GM19193 (cell line): ENCODE results near the gene TLL1.

Source experiments
- POLR2A ChIP-seq: IDR thresholded peaks from 4 replicates; pipeline ENCODE4 v1.6.1; 2011; ENCODE audit not compliant: insufficient read depth, insufficient read length; ENCODE audit errors: extremely low read depth

Gene TLL1

GRCh38 chr4:165927815-165928214 lies 54.8 kb downstream of the TLL1 start:
- no peak for TF ChIP-seq POLR2A

GRCh38 chr4:165928601-165929000 lies 55.6 kb downstream of the TLL1 start:
- TF ChIP-seq POLR2A = no peak

- no peak for TF ChIP-seq POLR2A
Measured at GRCh38 chr4:165929662-165930061, 56.6 kb downstream of the TLL1 start.

DNA sequence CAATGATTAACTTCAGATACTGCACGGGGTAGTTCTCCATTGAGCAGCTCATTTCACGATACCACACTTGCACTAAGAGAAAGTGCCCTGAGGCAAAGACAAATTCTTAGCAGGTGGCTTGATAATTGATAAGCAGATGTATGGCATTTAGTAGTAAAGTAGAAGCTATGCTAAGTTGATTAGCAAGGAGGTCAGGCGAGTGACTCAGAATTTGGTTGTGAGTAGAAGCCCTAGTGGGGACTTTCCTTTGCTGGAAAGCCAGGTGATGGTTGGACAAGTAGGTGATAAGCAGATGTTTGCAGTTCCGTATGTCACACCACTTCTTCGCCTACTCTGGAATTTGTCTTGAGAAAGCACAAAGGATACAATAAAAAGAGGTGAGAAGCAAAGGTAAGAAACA lies 58.7 kb downstream of the TLL1 start:
- TF ChIP-seq POLR2A = no peak

DNA sequence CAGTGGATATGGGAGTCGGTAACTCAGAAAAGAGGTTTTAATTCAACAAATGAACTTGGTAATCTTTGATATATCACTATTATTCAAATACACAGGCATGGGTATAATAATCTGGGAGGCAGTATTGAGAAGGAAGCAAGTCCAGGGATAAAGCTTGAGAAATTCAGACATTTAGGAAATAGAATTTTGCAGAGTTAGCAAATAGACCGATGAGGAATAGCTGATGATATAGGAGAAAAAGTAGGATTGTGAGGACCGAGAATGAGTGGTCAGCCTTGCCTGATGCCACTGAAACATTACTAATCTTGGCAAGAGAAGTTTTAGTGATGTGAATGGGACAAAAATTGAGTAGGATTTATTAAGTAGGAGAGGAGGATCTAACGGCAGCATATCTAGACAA lies 71.9 kb downstream of the TLL1 start:
- TF ChIP-seq POLR2A = no peak

DNA sequence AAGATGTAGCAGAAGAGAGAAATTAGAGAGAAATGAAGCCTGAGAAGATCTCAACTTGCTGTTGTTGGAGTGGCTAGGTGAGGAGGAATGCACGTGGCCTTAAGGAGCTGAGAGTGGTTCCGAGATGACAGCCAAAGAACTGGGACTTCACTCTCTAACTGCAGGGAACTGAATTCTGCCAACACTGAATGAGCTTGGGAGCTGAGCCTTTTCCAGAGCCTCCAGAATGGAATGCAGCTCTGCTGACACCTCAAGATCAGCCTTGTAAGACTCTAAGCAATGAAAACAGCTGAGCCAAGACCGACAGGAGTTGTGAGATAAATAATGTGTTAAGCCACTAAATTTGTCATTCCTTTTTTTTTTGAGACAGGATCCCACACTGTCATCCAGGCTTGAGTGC lies 73.0 kb downstream of the TLL1 start:
- TF ChIP-seq POLR2A = no peak

GRCh38 chr4:165947019-165947418 lies 74.0 kb downstream of the TLL1 start:
- no peak for TF ChIP-seq POLR2A

- TF ChIP-seq POLR2A = no peak
Measured at GRCh38 chr4:165953181-165953580, 80.1 kb downstream of the TLL1 start.

- no peak for TF ChIP-seq POLR2A
Measured at GRCh38 chr4:165963621-165964020, 90.6 kb downstream of the TLL1 start.

GRCh38 chr4:165964591-165964990 lies 91.6 kb downstream of the TLL1 start:
- no peak for TF ChIP-seq POLR2A

- no peak for TF ChIP-seq POLR2A
Measured at GRCh38 chr4:165965503-165965902, 92.5 kb downstream of the TLL1 start.

DNA sequence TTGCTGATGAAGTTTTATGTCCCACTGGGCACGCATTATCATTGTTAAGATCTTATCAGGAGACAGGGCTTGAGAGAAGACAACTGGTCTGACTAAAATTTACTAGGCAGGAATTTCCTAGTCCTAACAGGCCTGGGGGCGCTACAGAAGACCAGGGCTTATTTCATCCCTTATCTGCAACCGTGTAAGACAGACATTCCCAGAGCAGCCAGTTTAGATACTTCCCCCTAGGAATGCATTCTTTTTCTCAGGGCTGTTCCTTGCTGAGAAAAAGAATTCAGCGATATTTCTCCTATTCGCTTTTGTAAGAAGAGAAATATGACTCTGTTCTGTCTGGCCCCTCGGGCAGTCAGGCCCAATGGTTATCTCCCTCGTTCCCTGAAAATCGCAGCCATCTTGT lies 93.8 kb downstream of the TLL1 start:
- no peak for TF ChIP-seq POLR2A

GRCh38 chr4:165967486-165967885 lies 94.4 kb downstream of the TLL1 start:
- TF ChIP-seq POLR2A = no peak

GRCh38 chr4:165970703-165971420 lies 97.8 kb downstream of the TLL1 start:
- no peak for TF ChIP-seq POLR2A

DNA sequence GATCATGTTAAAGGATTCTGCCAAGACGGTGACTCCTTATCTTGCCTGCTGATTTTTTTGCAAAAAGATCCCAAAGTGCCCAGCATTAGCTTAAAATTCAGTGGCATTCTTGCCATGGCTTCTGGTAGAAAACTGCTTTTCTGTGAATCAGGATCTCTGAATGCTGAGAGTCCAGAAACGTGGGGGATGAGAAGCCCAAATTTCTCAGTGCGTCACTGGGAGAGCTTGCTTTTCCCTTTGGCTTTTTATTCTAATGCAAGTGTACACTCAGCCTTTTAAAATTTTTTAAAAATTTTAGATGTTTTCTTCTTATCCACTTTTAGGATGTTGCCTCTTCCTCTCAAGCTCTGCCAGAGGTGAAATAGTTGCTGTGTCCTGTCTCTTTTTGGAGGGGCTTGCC lies 98.4 kb downstream of the TLL1 start:
- TF ChIP-seq POLR2A = no peak

- no peak for TF ChIP-seq POLR2A
Measured at GRCh38 chr4:165971933-165972332, 98.9 kb downstream of the TLL1 start.

- no peak for TF ChIP-seq POLR2A
Measured at GRCh38 chr4:165972747-165973146, 99.7 kb downstream of the TLL1 start.
